ENCODE results near the gene SLC6A6.

Gene SLC6A6

DNA sequence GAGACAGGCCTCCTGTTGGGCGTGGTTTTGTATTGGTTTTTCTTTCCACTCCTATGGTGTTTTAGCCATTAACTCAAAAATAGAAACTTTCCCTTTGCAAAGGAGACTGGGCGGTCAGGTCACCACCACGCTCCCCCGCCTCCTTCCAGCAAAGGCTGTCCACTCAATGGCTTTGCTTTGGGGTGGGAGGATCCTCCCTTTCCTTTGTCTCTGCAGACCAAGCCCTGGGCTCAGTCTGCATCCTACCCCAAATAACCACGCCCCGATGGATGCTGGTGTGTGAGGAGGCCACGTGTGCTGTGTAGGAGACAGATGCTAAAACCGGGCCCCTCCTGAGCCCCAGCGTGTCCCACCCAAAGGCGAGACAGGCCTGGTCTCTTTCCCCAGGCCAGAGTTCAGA is 69.3 kb downstream of the SLC6A6 start:
- ATAC-seq: no peak

DNA sequence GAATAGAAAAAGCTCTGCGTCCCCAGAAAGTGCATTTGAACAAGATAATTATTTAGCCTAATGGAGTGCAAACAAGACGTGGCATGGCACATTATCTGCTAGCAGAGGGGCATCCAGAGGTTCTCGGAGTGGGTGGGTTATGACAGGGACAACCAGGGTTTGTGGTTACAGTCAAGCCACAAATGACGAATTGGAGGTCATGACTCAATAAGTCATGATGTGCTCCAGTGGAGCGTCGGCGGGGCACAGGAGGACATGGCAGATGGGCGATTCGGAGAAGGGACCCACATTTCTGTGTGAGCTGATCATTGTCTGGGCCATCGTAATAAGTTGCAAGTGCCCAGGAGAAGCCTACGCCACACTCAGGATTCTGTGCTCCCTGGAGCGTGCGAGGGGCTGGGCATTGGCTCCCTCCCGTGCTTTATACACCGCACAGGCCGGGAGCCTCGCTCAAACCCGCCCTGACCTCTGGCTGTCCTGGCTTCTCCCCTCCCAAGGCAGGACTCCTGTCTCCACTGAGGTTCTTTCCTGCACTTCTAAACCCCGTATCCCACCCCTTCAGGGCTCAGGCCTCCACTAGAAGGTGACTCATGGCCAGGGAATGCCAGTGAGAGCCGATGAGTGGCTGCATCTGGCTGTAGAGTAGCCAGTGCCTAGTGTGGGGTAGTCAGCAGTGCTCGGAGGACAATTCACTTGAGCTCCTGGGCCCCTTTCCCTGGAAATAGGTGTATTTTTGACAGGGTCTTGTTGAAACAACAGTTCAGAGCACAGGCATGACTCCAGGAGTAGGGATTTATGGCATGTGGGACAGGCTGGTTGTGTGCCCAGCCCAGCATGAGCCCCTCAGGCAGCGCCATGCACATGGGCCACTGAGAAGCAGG is 70.3 kb downstream of the SLC6A6 start:
- ATAC-seq: peak; percentile 57 to 70

DNA sequence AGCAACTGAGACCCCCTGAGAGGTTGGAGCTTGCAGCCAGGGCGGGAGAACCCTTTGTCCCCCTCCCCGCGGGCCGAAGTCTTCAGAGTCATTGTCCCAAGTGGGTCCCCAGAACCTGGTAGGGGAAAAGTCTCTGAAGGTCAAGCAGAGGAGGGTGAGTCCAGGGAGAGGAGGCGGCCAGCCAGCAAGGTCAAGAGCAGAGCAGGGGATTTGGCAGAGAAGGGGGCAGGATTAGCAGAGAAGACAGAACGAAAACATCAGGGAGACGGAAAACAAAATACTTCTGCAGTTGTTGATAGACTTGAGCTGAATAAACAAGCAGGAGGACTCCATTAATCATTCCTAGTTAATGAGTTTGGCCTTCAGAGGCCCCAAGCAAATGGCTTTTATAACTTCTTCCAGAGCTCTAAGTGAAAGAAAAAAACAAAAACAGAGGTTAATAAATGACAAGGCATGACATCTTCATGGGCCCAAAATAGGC is 71.0 kb downstream of the SLC6A6 start:
- no peak for ATAC-seq

DNA sequence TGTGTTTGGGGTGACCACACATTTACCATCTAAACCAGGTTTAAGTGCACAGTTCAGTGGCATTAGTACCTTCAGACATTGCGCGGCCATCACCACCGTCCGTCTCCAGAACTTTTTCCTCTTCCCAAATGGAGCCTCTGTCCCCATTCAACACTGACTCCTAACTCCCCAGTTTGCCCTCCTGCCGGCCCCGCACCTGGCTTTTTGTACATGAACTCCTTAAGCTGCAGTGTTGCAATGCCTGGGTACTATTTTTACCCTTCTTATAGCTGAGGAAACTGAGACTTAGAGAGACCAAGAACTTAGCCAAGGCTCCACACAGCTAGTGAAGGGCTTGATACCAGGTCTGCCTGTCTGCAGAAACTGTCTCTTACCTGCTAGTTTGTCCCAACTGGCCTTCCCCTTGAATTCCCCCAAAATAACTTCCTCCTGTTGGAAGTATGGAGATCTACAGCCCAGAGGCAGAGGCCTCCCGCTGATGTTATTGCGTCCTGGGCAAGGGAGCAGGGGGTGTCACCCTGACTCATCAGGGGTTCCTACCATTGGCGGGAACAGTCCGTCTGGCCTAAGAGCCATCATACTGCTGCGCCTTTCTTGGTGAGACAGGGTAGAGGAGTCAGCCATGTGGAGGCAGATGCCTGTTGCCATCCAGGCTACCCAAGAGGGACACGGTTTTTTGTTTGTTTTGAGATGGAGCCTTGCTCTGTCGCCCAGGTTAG is 72.1 kb downstream of the SLC6A6 start:
- ATAC-seq: no peak

DNA sequence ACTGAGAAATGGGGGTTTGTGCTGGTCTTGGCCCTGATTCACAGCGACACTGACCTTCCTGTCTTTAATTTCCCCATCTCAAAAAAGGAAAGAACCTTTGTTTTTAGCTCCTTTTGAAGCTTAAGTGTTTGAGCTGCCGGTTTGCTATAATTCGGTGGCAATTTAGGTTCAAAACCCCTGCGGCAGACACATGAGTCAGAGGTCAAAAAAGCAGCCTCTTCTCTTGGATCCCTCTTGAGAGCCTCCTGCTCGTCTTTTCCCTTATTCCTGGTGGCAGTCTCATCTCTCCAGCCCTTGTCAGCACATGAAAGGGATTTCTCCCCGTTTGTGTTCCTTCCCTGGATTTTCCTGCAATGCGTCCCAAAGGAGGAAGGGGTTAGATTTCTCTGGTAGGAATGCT is 73.2 kb downstream of the SLC6A6 start:
- ATAC-seq: no peak

DNA sequence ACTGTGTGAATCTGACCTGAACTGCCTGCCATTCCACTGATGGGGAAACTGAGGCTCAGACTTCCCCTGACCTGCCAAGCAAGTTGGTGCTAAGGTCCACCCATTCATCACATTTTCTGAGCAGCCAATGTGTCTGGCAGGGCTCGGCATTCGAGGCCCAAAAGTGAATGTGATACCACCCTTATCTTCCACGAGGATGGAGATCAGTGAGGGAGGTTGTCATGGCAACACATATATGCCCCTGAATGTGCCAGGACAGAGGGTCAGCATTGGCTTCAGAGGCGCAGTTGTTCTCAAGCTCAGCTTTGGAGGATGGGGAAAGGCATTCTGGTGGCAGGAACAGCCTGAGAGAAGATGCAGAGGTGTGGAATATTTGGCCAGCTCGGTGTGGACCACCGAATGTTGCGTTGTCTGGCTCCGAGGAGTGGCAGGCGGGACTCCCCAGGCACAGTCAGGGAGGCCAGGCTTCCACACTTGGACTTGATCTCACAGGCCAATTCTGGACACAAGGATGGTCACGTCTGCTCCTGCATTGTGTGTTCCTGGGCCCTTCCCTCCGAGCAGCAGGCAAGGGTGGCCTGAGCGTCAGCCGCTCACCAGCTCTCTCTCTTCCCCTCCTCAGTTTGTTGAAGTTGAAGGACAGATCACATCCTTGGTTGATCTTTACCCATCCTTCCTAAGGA is 74.3 kb downstream of the SLC6A6 start:
- no peak for ATAC-seq

DNA sequence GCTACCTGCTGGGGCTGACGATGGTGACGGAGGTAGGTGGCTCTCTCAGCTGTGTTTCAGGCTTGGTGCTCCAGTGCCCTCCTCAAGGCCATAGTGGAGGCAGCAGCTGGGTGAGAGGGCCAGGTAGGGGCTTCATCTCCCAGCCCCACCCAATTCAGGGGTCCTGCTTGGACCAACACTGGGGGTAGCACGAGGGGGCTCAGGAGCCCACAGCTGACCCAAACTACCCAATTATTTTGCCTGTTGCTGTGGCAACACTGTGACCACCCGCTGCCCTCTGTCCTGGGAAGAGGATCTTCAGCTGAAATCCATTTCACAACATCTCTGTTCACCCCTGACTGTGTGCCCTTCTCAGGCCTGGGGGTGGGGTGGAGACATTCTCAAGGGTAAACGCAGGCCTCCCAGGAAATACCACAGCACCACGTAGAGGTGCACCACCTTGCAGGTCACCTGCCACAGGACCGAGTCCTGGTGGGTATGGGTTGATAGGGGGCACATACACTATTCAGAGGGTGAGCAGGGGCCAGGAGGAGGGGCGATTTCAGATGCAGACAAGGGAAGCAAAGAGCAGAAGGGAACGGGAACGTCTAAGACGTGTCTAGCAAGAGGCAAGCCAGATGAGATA is 75.0 kb downstream of the SLC6A6 start:
- no peak for ATAC-seq

DNA sequence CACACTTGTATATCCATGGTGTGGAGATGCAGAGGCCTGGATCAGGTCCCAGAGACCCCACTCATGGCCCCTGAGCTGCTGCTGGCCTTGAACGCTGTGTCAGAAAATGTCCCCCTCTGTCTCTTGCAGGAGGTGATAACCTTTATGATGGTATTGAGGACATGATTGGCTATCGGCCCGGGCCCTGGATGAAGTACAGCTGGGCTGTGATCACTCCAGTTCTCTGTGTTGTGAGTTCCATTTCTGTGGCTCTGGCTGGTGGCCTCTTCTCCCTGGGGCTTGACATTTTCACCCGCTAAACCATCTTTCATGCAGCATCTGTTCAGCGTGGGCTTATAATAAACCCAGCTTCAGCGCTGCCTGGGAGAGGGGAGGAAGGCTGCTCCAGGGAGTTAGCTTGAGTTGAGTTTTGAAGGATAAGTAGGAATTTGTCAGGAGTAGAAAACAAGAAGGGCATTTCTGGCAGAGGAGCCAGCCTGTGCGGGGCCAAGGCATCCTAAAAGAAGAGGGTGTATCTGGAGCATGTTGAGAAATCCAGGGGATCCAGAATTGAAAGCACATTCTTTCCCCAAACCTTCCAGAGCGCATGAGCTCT is 76.6 kb downstream of the SLC6A6 start:
- ATAC-seq: no peak

DNA sequence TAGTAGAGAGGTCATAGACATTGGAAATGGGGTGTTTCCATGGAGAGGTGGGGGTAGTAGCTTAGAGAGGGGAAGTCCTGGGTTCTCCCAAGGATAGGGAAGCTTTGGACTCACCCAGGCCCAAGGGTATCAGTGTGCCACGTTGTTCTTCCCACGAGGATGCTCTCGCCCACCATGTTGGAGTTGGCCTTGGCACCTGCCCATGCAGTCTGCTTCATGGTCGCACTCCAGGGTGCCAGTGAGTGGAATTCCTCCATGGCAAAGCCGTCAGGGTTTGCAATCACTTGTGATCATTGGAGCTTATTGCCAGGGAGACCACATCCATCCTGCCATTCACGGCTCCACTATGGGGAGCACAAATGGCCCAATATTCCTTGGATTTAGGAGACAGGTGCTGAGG is 77.2 kb downstream of the SLC6A6 start:
- no peak for ATAC-seq

DNA sequence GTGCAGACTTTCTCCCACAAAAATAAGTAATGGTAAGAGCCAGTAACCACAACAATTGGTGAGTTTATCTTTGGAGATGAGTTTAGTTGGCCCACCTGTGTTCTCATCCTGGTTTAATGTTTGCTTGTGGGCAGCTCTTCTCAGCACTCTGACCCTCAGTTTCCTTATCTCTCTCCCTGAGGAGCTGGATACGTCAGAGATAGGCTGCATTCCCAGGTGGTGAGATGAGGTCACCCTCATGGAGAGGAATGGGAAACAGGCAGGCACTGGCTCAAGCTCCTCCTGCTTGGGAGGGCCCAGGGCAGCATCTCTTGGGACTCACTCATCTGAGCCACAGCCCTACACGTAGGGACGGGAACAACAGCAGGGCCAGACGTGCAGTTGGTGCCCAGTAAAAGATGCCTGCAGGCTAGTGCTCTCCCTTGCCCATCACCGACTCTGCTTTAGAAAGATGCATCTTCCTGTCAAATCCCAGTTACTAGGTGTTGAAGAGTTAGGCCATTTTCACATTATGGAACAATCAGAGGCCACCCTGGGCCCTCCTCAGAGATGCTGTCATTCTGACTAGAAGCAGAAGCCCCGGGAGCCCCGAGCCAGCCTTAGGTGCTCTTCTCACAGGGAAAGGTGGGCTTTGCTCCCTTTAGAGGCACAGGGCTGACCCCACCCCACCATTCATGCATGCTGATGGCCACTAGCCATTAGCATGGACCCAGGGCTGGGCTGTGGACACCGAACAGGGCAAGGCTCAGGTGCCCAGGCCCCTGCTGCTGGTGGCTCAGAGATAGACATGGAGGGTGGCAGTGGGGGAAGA is 78.0 kb downstream of the SLC6A6 start:
- no peak for ATAC-seq

DNA sequence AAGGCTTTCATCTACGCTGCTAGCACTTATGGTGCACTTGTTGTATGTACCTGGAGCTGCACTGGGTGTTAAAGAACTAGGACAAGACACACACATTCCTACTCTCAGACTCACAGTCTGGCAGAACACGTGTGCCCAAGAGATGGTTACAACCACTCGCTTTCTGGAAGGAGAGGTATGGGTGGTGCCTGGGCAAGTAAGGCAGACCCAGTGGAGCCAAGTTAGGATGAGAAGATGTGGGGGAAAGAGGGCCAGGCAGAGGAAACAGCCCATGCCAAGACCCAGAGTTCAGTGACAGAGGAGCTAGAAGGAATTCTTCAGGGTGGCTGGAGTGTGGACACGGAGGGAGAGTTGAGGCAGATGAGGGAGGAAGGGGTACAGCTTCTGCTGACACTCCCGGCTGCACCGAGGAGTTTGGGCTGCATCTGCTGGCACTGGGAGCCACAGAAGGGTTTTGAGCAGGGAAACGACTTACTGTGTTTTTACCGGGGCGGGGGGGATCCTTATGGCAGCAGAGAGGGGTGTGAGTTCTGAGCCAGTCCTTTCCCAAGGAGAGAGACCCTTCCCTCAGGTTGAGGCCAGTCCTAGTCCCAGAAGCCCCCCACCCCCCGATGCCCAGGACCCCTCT is 78.7 kb downstream of the SLC6A6 start:
- no peak for ATAC-seq

DNA sequence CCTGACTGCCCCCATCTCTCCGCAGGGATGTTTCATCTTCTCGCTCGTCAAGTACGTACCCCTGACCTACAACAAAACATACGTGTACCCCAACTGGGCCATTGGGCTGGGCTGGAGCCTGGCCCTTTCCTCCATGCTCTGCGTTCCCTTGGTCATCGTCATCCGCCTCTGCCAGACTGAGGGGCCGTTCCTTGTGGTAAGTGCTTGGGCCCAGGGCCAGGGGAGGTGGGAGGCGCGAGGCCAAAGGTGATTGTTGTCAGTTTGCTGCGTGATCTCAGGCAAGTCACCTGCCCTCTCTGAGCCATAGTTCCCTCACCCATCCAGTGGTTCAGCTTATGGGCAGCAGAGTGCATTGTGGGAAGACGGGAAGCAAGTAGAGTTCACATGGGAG is 79.2 kb downstream of the SLC6A6 start:
- no peak for ATAC-seq

DNA sequence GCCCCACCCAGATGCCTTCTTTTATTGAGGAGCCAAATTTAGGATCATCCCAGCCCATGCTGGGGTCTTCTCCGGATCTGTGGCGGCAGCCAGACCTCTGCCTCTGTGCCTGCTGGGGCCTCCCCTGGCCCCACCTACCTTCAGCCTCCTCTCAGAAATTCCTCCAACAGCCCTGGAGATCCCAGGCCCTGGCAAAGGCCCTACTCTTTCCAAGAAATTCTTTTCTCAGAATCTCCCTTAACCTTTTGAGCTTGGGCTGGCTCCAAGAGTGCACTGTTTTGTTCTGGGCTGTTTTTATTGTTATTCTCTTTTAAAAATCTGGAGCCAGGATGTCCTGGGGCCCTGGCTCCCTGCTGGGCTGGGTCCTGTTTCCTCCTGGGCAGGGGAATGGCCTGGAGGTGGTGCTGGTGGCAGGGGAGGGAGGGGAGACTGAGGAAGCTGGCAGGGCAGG is 79.9 kb downstream of the SLC6A6 start:
- no peak for ATAC-seq

DNA sequence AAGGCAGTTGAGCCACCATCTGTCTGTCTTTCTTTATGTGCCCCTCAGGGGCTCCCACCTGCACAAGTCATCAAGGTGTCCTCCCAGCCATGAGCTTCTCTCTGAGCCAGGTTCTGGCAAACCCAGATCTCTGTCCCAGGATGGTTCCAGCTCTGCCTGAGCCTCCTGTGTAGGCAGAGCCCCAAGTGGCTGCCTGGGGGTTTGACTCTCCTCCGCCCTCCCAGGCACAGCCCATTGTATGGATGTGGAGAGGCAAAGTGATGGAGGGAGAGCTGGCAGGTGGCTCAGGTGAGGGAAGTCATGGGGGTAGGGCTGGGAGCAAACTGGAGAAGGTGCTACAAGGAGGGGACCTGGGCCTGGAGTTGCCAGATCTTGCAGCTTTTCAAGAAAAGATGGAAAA is 80.9 kb downstream of the SLC6A6 start:
- no peak for ATAC-seq

DNA sequence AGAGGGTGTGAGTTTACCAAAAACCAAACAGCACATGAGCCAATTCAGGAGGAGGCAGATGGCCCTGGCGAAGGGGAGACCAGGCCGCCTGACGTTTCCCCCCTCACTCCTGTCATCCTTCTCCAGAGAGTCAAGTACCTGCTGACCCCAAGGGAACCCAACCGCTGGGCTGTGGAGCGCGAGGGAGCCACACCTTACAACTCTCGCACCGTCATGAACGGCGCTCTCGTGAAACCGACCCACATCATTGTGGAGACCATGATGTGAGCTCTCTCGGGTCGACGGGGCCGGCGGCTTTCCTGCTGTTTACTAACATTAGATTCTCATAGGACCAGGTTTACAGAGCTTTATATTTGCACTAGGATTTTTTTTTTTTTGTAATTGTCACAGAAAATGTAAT is 82.3 kb downstream of the SLC6A6 start:
- ATAC-seq: no peak

DNA sequence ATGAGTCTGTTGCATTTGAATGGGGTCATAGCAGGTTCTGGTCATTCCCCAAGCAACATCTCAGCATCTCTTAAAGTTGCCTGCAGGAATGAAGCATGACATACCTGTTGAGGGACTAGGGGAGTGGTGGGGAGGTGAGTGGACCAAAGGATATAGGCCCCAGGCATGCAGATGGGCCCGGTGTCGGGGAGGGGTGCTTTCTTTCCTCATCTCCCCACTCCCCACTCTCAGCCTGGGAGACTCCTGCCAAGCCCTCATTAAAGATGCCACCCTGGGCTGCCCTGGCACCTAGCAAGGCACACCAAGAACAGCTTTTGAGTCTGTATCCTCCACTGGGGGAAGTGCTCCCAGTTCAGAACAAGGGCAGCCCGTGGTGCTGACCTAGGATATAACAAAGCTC is 83.6 kb downstream of the SLC6A6 start:
- no peak for ATAC-seq

DNA sequence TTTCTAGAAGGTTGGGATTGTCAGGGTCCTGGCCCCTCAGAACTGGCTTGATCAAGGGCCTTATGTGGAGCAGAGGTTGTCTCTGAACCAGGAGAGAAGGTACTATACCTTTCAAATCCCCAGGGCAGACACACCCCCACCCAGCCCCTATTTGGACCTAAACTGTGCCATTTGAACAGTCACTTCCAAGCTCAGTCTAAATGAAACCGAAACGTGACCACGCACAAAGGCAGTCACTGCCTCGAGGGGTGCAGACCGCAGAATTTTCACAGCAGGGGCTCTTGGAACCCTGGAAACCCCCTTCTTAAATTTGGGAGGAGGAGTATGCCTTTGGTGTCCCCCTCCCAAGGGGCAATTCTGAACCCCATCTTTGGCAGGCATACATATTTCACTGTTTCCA is 84.1 kb downstream of the SLC6A6 start:
- ATAC-seq: peak in 1 of 2 donors; percentile 20

DNA sequence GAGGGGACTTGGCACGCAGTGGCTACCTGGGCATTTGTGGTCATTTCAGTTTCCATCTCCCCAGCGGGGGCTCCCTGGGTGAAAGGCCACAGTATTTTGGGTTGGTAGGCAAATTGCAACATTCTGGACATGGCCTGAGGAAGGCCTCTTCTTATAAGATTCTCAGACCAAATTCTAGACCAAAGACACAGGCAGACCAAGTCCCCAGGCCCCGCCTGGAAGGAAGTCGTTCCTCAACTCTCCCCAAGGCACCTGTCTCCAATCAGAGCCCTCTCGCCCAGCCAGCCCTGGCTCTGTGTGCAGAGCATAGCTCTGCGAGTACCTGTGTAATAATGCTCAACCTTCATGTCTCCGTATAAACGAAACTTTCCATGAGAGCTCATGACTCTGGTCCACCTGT is 84.7 kb downstream of the SLC6A6 start:
- ATAC-seq: no peak

DNA sequence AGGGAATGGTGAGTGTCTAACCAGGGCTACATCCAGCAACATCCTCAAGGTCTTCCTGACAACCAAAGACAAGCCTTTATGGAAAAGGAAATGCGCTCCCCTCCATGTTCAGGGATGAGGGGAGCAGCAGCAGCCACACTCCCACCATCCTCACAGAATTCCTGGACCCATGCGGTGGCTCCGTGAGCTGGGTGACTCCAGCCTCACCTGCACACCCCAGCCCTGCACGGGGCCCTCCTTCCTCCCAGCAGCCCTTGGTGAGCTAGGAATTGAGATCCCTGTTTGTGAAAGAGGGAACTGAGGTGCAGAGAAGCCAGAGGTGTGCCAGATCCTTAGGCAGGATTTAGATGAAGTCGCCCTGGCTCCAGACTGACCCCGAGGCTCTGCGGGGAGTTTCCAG is 85.4 kb downstream of the SLC6A6 start:
- ATAC-seq: no peak

DNA sequence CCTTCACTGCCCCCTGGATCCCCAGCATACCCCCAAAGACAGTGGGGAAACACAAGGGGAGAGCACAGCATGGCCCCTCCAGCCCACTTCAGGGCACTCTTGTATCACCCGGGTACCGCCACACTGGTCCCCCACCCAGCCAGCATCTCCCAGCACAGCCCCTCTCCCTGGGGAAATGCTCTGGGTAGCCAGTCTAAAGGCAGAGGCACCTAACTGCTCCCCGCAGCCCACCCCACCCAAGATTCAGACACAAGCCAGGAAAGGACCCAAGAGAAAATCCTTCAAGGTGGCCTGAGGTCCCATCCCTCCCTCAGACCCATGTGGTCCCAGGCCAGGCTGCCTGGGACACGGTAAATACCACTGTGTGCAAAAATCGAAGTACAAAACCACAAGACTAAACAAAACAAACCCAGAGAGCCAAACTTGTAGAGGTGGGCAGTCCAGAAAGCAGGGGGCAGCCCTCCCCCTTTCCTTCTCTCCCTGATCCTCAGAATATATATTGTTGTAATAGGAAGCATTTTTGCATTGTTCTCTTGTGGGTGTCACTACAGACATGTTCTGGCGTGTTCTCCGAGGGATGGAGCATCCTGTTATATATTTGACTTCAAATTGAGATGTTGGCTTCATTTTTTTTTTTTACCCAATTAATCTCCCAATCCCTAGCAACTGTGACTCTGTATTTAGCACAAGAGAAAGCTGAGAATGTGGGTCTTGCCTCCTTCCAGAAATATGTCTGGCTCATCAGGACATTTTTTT is 86.1 kb downstream of the SLC6A6 start:
- ATAC-seq: no peak
